ENCODE results near the gene DGKG.

The DGKG gene

DNA sequence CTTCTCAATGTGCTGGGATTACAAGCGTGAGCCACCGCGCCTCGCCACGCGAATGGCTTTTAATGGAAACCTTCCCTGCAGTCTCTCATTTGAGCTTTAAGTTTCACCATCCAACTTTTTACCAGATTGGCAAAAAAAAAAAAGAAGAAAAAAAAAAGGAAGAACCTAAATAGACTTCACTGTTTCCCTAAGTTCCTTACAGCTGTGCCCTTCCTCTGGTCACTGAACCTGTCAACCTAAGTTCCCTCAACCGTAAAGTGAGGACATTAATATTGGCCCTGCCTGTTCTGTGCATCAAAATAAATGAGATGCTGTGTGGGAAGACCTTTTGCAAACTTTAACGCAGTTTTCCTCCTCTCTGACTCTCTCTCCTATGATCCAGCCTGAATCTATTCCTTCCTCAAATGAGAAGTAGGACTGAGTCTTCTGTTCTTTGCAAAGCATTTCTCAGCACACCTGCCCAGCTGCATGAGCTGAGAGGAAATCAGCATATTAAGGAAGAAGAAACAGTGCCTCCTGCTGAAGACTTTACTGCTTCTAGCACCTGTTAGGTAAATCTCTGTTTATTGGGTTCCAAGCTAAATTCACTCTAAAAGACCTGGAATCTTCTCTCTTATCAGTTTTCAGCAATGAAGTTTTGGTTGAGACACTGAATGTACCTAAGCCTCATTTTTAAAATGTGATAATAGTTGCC, 153.6 kb downstream of the DGKG start:
- Mint-ChIP-seq H3K27me3 (no peaks in the 10 kb centered on the region), H3K36me3 (no peaks in the 10 kb centered on the region), H3K4me3 (no peak overlapping the region), H3K4me1 (no peaks in the 10 kb centered on the region), H3K27ac (no peak overlapping the region), H3K9me3 (no peaks in the 10 kb centered on the region)

DNA sequence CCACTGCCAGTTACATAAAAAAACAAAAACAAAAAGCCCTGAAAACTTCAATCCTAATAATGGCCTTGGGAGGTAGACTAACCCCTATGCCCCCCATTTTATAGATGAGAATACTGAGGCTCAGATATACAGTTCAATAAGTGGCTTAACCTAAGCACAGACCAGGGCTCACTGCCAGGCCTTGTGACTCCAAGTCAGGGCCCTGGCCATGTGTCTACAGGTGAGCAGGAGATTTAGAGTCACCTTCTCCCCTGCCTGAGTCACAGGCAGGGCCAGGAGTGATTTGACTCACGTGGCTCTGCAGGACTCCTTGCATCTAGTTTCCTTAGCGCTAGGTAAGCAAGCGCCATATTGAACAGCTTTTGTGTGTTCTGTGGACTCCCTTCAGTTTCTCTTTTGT, 154.5 kb downstream of the DGKG start:
- no peaks in the 10 kb centered on the region for H3K9me3 Mint-ChIP-seq
- no peaks in the 10 kb centered on the region for H3K27me3 Mint-ChIP-seq
- H3K4me1 Mint-ChIP-seq: no peaks in the 10 kb centered on the region
- H3K4me3 Mint-ChIP-seq: no peak overlapping the region
- no peaks in the 10 kb centered on the region for H3K36me3 Mint-ChIP-seq
- H3K27ac Mint-ChIP-seq: no peak overlapping the region

DNA sequence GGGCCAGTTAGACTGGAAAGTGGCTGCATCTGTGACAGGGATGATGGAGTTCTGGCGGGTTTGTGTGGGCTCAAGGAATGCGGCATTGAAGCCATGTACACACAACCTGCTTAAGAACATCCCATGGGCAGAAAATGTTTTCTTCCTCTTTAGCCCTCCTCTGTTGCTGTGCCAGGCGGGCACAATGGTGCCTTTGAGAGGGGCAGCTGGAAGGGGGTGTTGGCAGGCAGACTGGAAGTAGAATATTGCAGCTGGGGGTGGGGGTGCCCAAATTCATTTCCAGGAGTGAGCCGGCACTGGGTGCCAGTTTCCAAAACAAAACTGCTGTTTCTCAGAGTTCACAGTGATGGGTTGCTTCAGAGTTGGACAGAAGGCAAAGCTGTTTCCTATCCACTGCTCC, 161.3 kb downstream of the DGKG start:
- no peak overlapping the region for H3K4me3 Mint-ChIP-seq
- H3K27me3 Mint-ChIP-seq: peaks cover 2% of the 10 kb centered on the region
- H3K9me3 Mint-ChIP-seq: no peaks in the 10 kb centered on the region
- no peaks in the 10 kb centered on the region for H3K36me3 Mint-ChIP-seq
- no peak overlapping the region for H3K27ac Mint-ChIP-seq
- H3K4me1 Mint-ChIP-seq: no peaks in the 10 kb centered on the region

DNA sequence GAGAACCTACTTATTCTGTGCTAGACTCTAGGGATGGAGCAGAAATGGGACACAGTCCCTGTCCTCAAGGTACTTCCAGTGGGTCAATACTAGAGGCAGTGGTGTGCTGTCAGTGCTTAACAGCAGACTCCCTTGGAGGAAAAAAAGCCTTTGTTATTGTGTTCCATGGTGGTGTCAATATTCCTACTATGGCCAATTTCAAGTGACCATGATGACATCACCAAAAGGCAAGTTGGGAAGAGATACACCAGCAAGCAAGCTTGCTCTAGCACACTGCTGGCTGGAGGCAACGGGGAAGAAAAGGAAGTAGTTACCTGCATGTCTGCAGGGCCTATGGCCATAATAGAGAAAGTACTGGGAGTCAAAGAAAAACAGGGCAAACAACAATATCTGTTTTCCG, 163.6 kb downstream of the DGKG start:
- Mint-ChIP-seq H3K36me3 (no peaks in the 10 kb centered on the region), H3K27ac (no peak overlapping the region), H3K4me1 (peaks cover 8% of the 10 kb centered on the region), H3K4me3 (no peak overlapping the region), H3K27me3 (peaks cover 11% of the 10 kb centered on the region), H3K9me3 (no peaks in the 10 kb centered on the region)

DNA sequence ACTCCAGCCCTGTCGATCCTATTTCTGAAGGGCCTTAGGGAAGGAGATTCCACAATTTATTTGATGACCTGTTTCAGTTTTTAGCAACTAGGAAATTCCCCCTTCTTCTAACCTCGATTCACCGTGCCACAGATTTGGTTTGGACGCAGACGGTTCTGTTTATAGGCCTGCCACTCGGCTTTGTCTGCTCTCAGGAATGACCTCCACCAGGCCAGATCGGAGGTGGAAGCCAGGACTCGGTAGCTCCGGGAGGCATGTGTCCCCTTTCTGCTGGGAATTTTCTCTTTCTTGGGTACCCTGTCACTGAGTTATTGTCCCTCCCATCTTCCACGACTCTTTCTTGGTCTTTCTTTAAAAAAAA, 167.6 kb downstream of the DGKG start:
- H3K36me3 Mint-ChIP-seq: no peaks in the 10 kb centered on the region
- H3K27ac Mint-ChIP-seq: no peak overlapping the region
- H3K4me1 Mint-ChIP-seq: peaks cover 8% of the 10 kb centered on the region
- H3K9me3 Mint-ChIP-seq: no peaks in the 10 kb centered on the region
- peak overlapping the region; percentile 50 for H3K4me3 Mint-ChIP-seq
- H3K27me3 Mint-ChIP-seq: peaks cover 29% of the 10 kb centered on the region

DNA sequence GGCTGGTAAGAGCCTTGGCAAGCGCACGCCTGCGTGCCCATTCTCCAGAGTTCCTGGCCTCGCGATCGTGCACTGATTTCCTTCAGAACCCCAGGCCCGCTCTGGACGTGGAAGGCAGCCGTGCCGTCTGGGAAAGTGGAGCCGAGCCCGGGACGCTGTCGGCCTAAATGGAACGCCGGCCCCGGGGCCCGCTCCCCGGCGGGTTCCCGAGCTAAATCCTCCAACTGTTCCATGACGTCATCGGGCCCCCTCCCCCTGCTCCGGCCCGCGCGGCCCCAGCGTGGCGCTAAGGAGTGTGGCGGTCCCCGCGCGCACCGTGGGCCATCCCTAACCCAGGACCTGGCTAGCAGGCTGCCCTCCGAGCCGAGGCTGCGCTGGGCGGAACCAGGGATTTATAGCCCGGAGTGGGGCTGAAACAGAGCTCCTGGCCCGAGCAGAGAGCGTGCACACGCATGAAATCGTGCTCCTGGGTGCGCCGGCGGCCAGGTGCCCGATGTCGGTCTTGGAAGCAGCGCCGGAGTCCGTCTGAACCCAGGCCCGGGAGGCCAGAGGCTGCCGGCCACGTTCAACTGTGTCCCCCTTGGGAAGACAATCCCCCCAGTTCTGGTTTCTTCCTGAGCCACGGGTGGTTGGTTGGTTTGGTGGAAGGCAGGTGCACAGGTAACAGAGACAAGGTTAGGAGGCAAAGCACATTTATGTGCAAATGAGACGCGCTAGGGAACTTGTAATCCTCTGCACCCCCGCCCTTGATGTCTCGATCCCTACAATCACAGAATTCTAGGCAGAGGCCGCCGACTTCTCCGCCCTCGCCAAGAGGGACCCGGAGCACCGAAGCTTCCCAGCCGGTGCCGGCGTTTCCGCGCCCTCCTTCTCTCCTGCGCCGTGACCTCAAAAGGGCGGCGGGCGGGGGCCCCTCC, 168.2 kb downstream of the DGKG start:
- H3K36me3 Mint-ChIP-seq: no peaks in the 10 kb centered on the region
- no peaks in the 10 kb centered on the region for H3K9me3 Mint-ChIP-seq
- no peak overlapping the region for H3K27ac Mint-ChIP-seq
- H3K4me3 Mint-ChIP-seq: peak overlapping the region; percentile 50
- H3K4me1 Mint-ChIP-seq: peaks cover 8% of the 10 kb centered on the region
- peaks cover 29% of the 10 kb centered on the region for H3K27me3 Mint-ChIP-seq

DNA sequence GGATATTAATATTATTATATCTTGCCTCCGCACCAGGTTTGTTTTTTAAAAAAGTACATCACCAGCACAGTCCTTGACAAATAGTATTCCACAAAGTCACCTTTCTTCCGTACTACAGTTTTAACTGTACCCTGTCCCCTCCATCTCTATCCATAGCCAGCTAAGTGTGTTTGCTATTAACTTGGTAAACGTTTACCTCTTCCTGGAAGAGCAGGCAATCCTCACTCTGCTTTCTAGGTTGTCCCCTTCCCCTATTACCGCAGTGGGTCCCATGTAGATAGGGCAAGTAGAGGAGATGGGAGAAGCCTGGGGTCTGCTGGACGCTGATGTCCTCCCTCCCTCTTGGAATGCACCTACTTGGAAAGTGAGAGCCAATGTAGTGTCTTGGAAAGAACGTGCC, 169.2 kb downstream of the DGKG start:
- H3K36me3 Mint-ChIP-seq: no peaks in the 10 kb centered on the region
- peaks cover 8% of the 10 kb centered on the region for H3K4me1 Mint-ChIP-seq
- peaks cover 29% of the 10 kb centered on the region for H3K27me3 Mint-ChIP-seq
- no peaks in the 10 kb centered on the region for H3K9me3 Mint-ChIP-seq
- H3K27ac Mint-ChIP-seq: no peak overlapping the region
- no peak overlapping the region for H3K4me3 Mint-ChIP-seq

DNA sequence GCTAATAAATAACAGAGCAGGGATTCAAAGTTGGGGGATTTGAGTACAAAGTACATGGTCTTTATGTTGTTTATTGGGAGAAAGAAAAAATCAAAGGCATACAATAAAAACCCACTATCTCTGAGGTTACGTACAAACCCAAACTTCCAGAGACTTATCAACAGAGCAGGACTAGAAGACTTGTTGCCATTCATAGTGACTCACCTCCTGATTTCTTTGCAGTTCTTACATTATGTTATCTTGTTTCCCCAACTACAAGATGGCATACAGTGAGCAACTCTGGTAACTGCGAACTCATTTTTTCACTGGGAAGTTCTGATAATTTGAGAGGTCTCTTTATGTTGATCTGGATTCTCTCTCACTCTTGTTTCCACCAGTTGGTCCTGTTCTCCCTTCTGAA, 172.5 kb downstream of the DGKG start:
- H3K27me3 Mint-ChIP-seq: peaks cover 21% of the 10 kb centered on the region

DNA sequence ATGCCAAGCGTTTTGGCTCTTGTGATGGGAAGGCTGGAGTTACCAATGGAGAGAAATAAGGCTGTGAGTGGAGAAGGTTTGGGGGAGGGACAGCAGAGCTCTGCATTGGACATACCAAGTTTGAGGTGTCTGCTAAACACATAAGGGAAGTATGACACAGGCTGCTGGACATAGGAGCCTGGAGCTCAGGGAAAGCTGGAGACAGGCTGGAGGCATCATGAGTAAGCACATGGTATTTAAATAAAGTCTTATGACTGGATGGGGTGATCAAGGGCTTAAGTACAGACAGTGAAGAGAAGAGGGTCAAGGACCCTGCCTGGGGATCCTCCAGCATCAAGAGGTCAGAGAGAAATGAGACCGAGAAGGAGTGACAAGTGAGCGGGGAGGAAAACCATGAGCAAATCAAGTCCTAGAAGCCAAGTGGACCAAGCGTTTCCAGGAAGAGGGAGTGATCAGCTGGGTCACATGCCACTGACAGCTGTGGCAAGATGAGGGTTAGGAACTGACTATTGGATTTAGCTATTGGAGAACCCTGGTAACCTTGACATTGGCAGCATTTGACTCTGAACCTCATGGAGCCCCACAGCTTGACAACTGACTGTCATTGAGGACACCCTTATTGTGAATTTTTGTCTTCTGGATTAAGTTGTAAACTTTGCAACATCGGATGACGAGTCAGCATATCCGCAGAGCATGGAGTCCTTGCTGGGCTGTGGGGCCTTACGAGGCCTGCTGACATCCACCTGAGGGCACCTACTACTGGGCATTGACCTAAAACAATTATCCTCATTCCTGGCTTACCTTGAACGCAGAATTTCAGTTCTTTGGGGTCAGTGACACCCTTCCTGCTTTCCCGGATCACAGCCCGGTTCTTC, 174.4 kb downstream of the DGKG start:
- Mint-ChIP-seq H3K27ac (no peak overlapping the region), H3K4me1 (peaks cover 18% of the 10 kb centered on the region), H3K27me3 (peaks cover 11% of the 10 kb centered on the region), H3K36me3 (no peaks in the 10 kb centered on the region), H3K9me3 (no peaks in the 10 kb centered on the region), H3K4me3 (no peak overlapping the region)

More for the DNA sequence above, 172.5 kb downstream of the DGKG start:
- Mint-ChIP-seq H3K4me1 (peaks cover 25% of the 10 kb centered on the region), H3K4me3 (no peak overlapping the region), H3K36me3 (no peaks in the 10 kb centered on the region), H3K9me3 (no peaks in the 10 kb centered on the region), H3K27ac (no peak overlapping the region)

DNA sequence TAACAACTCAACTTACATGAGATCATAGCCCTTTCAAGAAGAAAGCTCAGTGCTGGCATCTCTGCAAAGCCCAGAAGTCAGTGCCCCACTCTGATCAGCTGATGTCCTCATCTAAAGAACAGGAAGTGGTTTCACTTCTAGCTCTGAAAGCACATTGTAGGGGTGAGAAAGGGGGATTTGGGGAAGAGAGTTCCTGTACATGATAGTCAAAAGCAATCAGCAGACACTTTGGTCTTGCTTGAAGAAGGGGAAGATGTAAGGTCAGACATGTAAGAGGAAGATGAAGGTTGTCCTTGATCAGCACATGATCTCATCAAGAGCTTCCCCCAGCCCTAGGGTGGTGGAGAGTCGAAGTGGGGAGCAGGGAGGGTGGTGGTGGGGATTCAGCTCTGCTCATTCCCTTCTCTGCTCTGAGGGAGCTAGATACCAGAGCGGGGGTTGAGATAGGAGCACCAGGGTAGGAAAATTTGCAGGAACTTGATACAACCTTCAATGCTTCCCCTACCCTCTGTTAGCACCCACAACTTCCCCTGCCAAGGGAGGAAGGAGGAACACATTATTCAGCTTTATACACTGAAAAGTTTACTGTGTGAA, 176.7 kb downstream of the DGKG start:
- H3K4me1 Mint-ChIP-seq: peaks cover 18% of the 10 kb centered on the region
- H3K27ac Mint-ChIP-seq: no peak overlapping the region
- H3K27me3 Mint-ChIP-seq: no peaks in the 10 kb centered on the region
- peak overlapping the region; percentile 23 for H3K4me3 Mint-ChIP-seq
- no peaks in the 10 kb centered on the region for H3K9me3 Mint-ChIP-seq
- no peaks in the 10 kb centered on the region for H3K36me3 Mint-ChIP-seq

DNA sequence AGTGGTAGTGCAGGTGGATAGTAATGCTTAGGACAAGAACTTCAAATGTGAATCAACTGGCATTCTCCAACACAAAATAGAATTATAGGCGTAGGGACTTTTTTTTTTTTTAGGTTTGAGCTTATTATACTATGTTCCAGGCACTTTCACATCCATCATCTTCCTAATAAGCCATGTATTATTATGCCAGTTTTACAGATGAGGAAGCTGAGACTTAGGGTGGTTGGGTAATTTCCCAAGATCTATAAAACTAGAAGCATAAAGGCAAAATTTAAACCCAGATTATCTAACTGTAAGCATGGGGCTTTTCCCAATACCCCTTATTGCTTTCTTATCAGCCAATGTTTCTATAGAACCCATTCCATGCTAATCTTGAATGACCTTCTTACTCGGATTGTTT, 178.0 kb downstream of the DGKG start:
- Mint-ChIP-seq H3K27ac (no peak overlapping the region), H3K36me3 (no peaks in the 10 kb centered on the region), H3K4me1 (peaks cover 18% of the 10 kb centered on the region), H3K9me3 (no peaks in the 10 kb centered on the region), H3K4me3 (no peak overlapping the region), H3K27me3 (no peaks in the 10 kb centered on the region)

DNA sequence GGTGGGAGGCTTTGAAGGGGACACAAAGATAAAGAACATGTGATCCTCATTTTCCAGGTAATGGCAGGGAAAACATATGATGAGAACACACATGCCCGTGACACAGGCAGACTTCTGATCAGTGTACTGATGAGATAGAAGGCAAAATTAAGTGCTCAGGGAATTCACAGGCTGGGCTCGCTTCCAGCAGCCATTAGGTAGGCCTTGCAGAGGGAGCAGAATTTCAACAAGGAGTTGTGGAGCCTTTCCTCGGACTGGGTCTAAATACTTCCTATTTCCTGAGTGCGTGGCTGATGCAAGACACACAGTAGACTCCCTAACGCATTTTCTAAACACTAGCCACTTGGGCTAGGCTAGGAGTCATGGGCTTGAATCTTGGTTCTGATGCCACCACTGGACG, 179.2 kb downstream of the DGKG start:
- Mint-ChIP-seq H3K36me3 (no peaks in the 10 kb centered on the region), H3K27me3 (no peaks in the 10 kb centered on the region), H3K4me3 (no peak overlapping the region), H3K27ac (no peak overlapping the region), H3K9me3 (no peaks in the 10 kb centered on the region), H3K4me1 (peaks cover 18% of the 10 kb centered on the region)

DNA sequence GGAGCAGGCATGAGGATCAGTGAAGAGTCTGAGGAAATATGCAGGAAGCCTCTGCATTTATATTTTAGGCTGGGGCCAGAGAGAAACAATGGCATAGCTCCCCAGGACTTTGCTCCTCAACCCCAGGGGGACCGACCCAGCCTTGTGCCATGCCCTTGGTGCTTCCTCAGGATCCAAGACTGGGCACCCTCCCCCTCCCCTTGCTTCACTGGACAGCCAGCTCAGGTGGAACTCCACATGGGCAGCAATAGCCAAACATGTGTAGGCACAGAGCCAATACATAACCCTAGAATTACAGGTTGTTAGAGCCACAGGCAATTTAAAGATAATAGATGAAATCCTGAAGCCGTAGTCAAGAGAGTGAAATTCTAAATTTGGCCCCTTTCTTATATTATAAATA, 180.1 kb downstream of the DGKG start:
- H3K9me3 Mint-ChIP-seq: no peaks in the 10 kb centered on the region
- no peak overlapping the region for H3K4me3 Mint-ChIP-seq
- no peaks in the 10 kb centered on the region for H3K36me3 Mint-ChIP-seq
- no peak overlapping the region for H3K27ac Mint-ChIP-seq
- no peaks in the 10 kb centered on the region for H3K27me3 Mint-ChIP-seq
- H3K4me1 Mint-ChIP-seq: peaks cover 18% of the 10 kb centered on the region

DNA sequence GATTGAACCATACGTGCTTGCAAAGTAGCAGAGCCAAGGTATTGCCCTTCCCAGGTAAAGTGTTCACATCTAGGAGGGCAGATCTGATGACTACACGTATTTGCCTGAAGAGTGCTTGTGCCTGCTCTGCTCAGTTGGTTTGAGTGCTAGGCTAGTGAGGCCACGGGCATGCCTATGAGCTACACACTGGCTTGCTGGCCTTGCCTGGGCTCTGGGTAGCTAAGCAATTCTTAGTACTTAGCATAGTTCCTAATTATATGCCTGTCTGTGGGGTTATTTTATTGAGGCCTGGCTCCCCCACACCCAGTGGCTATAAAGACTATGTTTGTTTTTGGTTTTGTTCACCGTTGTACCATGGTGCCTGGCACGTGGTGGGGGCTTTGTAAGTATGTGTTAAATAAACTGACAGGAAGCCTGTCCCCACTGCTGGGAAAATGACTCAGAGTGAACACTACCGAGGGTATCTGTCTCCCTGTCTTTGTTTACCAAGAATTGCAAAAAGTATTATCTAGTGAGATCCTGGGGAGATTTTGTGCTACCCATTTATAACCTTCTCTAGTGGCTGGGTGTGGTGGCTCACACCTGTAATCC, 181.0 kb downstream of the DGKG start:
- H3K36me3 Mint-ChIP-seq: no peaks in the 10 kb centered on the region
- no peak overlapping the region for H3K27ac Mint-ChIP-seq
- no peak overlapping the region for H3K4me3 Mint-ChIP-seq
- H3K4me1 Mint-ChIP-seq: peaks cover 12% of the 10 kb centered on the region
- no peaks in the 10 kb centered on the region for H3K27me3 Mint-ChIP-seq
- H3K9me3 Mint-ChIP-seq: no peaks in the 10 kb centered on the region

DNA sequence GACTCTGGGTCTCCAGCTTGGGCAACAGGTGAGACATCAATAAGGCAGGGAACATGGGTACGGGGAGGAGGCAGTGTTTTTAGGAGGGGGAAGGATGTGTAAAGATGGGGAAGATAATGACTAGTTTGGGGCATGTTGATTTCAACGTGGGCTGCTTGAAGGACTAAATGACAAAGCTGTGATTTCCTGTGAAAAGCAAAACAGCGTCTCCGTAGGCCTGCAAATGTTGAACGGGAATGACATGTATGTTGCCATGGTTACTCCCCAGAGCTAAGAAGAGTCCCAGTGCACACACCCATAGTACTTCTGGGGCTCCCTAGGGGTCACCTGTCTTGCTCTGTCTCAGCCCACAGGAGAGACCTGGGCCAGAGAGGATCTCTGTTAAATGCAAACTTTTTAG, 181.9 kb downstream of the DGKG start:
- H3K27ac Mint-ChIP-seq: no peak overlapping the region

More for the DNA sequence above, 181.9 kb downstream of the DGKG start:
- H3K9me3 Mint-ChIP-seq: no peaks in the 10 kb centered on the region
- no peaks in the 10 kb centered on the region for H3K36me3 Mint-ChIP-seq
- no peak overlapping the region for H3K4me3 Mint-ChIP-seq
- H3K4me1 Mint-ChIP-seq: peaks cover 7% of the 10 kb centered on the region
- H3K27me3 Mint-ChIP-seq: no peaks in the 10 kb centered on the region

Data from activated naive CD4-positive, alpha-beta T cell treated with anti-CD3 and anti-CD28 coated beads, Interleukin-2, amount 50 U/mL, for 24 hours (primary cell).